Gastrocnemius medialis (tissue), 4 donors: Measurements from ENCODE around the gene NR1H2.

ENCODE experiments used
- CTCF ChIP-seq, 5 experiments: fragments of 450-650 bp in 3 of 5; fragments of 200-600 bp in 2 of 5; sonication (generic) in 2 of 5; IDR thresholded peaks in 4 of 5; conservative IDR thresholded peaks in 1 of 5; 1 replicate in 4 of 5; 2 replicates in 1 of 5; pipeline ENCODE4 v1.5.1; 2016 to 2019; ENCODE audit warnings: antibody characterized with exemption in 5 of 5, mild to moderate bottlenecking in 3 of 5, moderate library complexity in 3 of 5
- POLR2A ChIP-seq, 2 donors: fragments of 450-650 bp; IDR thresholded peaks; one replicate each; pipeline ENCODE4 v1.6.1; 2017; ENCODE audit warnings: antibody characterized with exemption in 2 of 2, mild to moderate bottlenecking in 2 of 2, moderate library complexity in 2 of 2

DNA sequence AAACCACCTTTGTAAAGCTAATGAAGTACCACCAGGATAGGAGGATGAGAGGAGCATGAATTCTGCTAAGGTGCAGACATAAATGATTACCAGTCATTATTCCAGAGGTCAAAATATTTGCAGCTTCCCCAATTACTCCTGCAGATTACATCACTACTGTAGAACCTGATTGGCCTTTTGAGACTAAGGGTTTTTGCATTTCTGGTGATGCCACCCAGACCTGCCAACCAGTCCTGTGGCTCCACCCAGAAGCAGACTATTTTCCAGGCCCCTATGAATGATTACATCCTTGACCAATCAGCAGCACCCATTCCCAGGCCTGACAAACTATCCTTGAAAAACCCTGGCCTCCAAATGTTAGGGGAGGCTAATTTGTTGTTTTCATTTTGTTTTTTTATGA, 35.9 kb upstream of the NR1H2 start:
- TF ChIP-seq POLR2A (IDR thresholded peaks at IDR 0.05) (no peak), CTCF (IDR thresholded peaks at IDR 0.05 in 4 of 5, conservative IDR thresholded peaks at IDR 0.05 in 1 of 5) (no peak)
